Smooth muscle cell (in vitro differentiated cells): ENCODE measurements around the gene CLEC11A. TPM values are rescaled to one million over a fixed set of nuclear protein-coding genes. Genes with fewer than 3 reads are reported as not detected.
A peak's percentile ranks its signal among the peaks of the same experiment; 100 is the strongest.

Experiments
- DNase-seq: peaks from one replicate; lab custom pipeline; 2025; ENCODE audit not compliant: unreplicated experiment; lab: John Stamatoyannopoulos, UW
- H2AFZ ChIP-seq: fragments of 200-600 bp; sonication (generic); 2 replicates; pipeline ENCODE4 v1.6.0; 2016; ENCODE audit warnings: antibody characterized with exemption, low read depth, mild to moderate bottlenecking
- H3F3A ChIP-seq: fragments of 200-600 bp; sonication (generic); 2 replicates; pipeline ENCODE4 v1.6.0; 2017; ENCODE audit warnings: antibody characterized with exemption, low read depth
- H3K27ac ChIP-seq: fragments of 200-600 bp; sonication (generic); 2 replicates; pipeline ENCODE4 v1.5.1; 2016; ENCODE audit warnings: low read depth, mild to moderate bottlenecking
- H3K27me3 ChIP-seq: fragments of 200-600 bp; sonication (generic); 2 replicates; pipeline ENCODE4 v1.6.1; 2016; ENCODE audit warnings: low read depth, mild to moderate bottlenecking
- H3K36me3 ChIP-seq: fragments of 200-600 bp; sonication (generic); 2 replicates; pipeline ENCODE4 v1.5.1; 2016; ENCODE audit warnings: low read depth
- H3K4me1 ChIP-seq: fragments of 200-600 bp; sonication (generic); 2 replicates; pipeline ENCODE4 v1.5.1; 2016; ENCODE audit warnings: low read depth
- H3K4me2 ChIP-seq: fragments of 200-600 bp; sonication (generic); 2 replicates; pipeline ENCODE4 v1.6.0; 2016; ENCODE audit warnings: mild to moderate bottlenecking
- H3K4me3 ChIP-seq: fragments of 200-600 bp; sonication (generic); 2 replicates; pipeline ENCODE4 v1.5.1; 2016; ENCODE audit warnings: mild to moderate bottlenecking
- H3K79me2 ChIP-seq: fragments of 200-600 bp; sonication (generic); 2 replicates; pipeline ENCODE4 v1.6.0; 2016; ENCODE audit warnings: low read depth, mild to moderate bottlenecking
- H3K9ac ChIP-seq: fragments of 200-600 bp; sonication (generic); 2 replicates; pipeline ENCODE4 v1.6.0; 2016; ENCODE audit warnings: low read depth
- H3K9me3 ChIP-seq: fragments of 200-600 bp; sonication (generic); replicated peaks from 2 replicates; pipeline ENCODE4 v1.5.1; 2016; ENCODE audit warnings: low read depth
- H4K20me1 ChIP-seq: fragments of 200-600 bp; sonication (generic); 2 replicates; pipeline ENCODE4 v1.6.0; 2016; ENCODE audit warnings: low read depth
- CTCF ChIP-seq: fragments of 200-600 bp; sonication (generic); IDR thresholded peaks from 2 replicates; pipeline ENCODE4 v1.5.1; 2017; ENCODE audit warnings: borderline replicate concordance, mild to moderate bottlenecking, antibody characterized with exemption; ENCODE audit not compliant: insufficient read depth, poor library complexity, severe bottlenecking
- WGBS: methylation state at CpG from one replicate; pipeline ENCODE4 v1.1.7; 2016; ENCODE audit warnings: low lambda C conversion rate; 5-methylcytosine and 5-hydroxymethylcytosine counted together
- polyA plus RNA-seq: library from polyadenylated mRNA; unstranded; fragments of >200 nt; fragmentation: Nextera tagmentation; extraction: Ambion mirVana; gene quantifications from 2 replicates; pipeline ENCODE4 v1.2.1, GENCODE V29; 2016
- total RNA-seq: library from RNA; depleted of rRNA; stranded (reverse); fragments of >200 nt; gene quantifications from 2 replicates; pipeline ENCODE4 v1.2.3, GENCODE V29; 2014

CLEC11A gene
- total and polyA plus RNA-seq, 2 experiments from 2014 or later: 48.3 to 155 TPM

GRCh38 chr19:50722201-50723013 is 757 bp upstream of the CLEC11A start:
- Histone ChIP-seq H3K9me3 (no peaks in the 10 kb centered on the region), H3K27me3 (peaks cover 6% of the 10 kb centered on the region), H3K79me2 (peaks cover 8% of the 10 kb centered on the region), H3K4me3 (peak overlapping the region; percentile 57), H3K4me2 (peak overlapping the region; percentile 88), H3F3A (no peaks in the 10 kb centered on the region), H3K4me1 (peaks cover 20% of the 10 kb centered on the region), H3K27ac (peak overlapping the region; percentile 55), H3K9ac (no peak overlapping the region), H3K36me3 (no peaks in the 10 kb centered on the region), H4K20me1 (no peaks in the 10 kb centered on the region), H2AFZ (peak overlapping the region; percentile 24)
- WGBS: 63% methylated on average over 15 of the region's 15 CpGs
- no peak for DNase-seq
- no peak for TF ChIP-seq CTCF

- Histone ChIP-seq H3K4me1 (peaks cover 14% of the 10 kb centered on the region), H3K27ac (peak overlapping the region; percentile 55), H3K4me3 (peak overlapping the region; percentile 57), H3K27me3 (no peaks in the 10 kb centered on the region), H3F3A (no peaks in the 10 kb centered on the region), H3K9me3 (no peaks in the 10 kb centered on the region), H3K9ac (peak overlapping the region; percentile 19), H4K20me1 (no peaks in the 10 kb centered on the region), H3K79me2 (peaks cover 8% of the 10 kb centered on the region), H2AFZ (no peak overlapping the region), H3K36me3 (no peaks in the 10 kb centered on the region), H3K4me2 (peak overlapping the region; percentile 88)
- TF ChIP-seq CTCF: no peak
- WGBS: 14% methylated on average over 28 of the region's 31 CpGs
- DNase-seq: no peak
Measured at GRCh38 chr19:50723735-50724521, 764 bp downstream of the CLEC11A start.

DNA sequence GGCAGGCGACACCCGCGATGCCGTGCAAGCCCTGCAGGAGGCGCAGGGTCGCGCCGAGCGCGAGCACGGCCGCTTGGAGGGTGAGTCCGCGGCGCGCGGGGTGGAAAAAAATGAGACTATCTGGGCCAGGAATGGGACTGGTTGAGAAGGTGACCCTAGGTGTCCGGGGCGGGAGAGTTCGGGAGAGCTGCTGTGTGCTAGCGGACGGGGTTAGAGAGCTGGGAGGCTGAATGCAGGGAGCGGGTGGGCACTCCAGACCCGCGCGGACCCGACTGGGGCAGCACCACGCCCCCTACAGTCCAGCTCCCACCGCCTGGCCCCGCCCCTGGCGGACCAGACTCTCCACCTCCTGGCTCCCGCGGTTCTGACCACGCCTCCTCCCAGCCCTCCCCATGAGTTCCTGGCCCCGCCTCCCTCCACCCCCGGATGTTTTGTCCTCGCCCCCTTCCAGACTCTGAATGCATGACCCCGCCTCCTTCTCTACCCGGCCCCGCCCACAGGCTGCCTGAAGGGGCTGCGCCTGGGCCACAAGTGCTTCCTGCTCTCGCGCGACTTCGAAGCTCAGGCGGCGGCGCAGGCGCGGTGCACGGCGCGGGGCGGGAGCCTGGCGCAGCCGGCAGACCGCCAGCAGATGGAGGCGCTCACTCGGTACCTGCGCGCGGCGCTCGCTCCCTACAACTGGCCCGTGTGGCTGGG is 1.5 kb downstream of the CLEC11A start:
- H3K4me3 ChIP-seq: peak overlapping the region; percentile 57
- WGBS: 3% methylated on average over 37 of the region's 65 CpGs
- peak overlapping the region; percentile 88 for H3K4me2 ChIP-seq
- H2AFZ ChIP-seq: peak overlapping the region; percentile 58
- DNase-seq: peak; percentile 93
- no peaks in the 10 kb centered on the region for H3K27me3 ChIP-seq
- peaks cover 14% of the 10 kb centered on the region for H3K4me1 ChIP-seq
- peak; percentile 79 for TF ChIP-seq CTCF
- peak overlapping the region; percentile 48 for H3K9ac ChIP-seq
- H3K79me2 ChIP-seq: peaks cover 8% of the 10 kb centered on the region
- no peaks in the 10 kb centered on the region for H3K9me3 ChIP-seq
- no peaks in the 10 kb centered on the region for H3K36me3 ChIP-seq
- H3K27ac ChIP-seq: peak overlapping the region; percentile 45
- no peaks in the 10 kb centered on the region for H4K20me1 ChIP-seq
- no peaks in the 10 kb centered on the region for H3F3A ChIP-seq
